Mesothelial cell of epicardium (in vitro differentiated cells): ENCODE results near the gene LRP2BP. TPM values are rescaled to one million over a fixed set of nuclear protein-coding genes. Genes with fewer than 3 reads are reported as not detected.

Experiments
- DNase-seq, 2 experiments: peaks; one replicate each; pipeline ENCODE4 v3.0.0; 2021; ENCODE audit warnings: low spot score in 2 of 2; ENCODE audit not compliant: unreplicated experiment in 2 of 2
- H3K27ac Mint-ChIP-seq: 2 replicates; pipeline ENCODE4 v1.8.0; 2021; ENCODE audit warnings: mixed read lengths
- H3K27me3 Mint-ChIP-seq: 2 replicates; pipeline ENCODE4 v1.8.0; 2021; ENCODE audit warnings: low read depth, mixed read lengths
- H3K36me3 Mint-ChIP-seq: 2 replicates; pipeline ENCODE4 v1.8.0; 2021; ENCODE audit warnings: mixed read lengths
- H3K4me1 Mint-ChIP-seq: 2 replicates; pipeline ENCODE4 v1.8.0; 2021; ENCODE audit warnings: mixed read lengths
- H3K4me3 Mint-ChIP-seq: 2 replicates; pipeline ENCODE4 v1.8.0; 2021; ENCODE audit warnings: mild to moderate bottlenecking, moderate library complexity, mixed read lengths
- H3K9me3 Mint-ChIP-seq: 2 replicates; pipeline ENCODE4 v1.8.0; 2021; ENCODE audit warnings: mixed read lengths
- total RNA-seq: library from RNA; stranded (reverse); gene quantifications from 3 replicates; pipeline ENCODE4 v1.2.1, GENCODE V29; 2021
- TF ChIP-seq, protein P1 (sequence below): fragments of 200-600 bp; sonication (generic); IDR thresholded peaks from one replicate; pipeline ENCODE4 v1.5.0; 2021; ENCODE audit warnings: antibody characterized with exemption; ENCODE audit not compliant: unreplicated experiment

The LRP2BP gene
- total RNA-seq, 1 donor from 2014 or later = 1.6 TPM

GRCh38 chr4:185398618-185399017 lies 2.9 kb upstream of the LRP2BP start:
- peaks cover 27% of the 10 kb centered on the region for H3K4me1 Mint-ChIP-seq
- H3K36me3 Mint-ChIP-seq = peaks cover 25% of the 10 kb centered on the region
- no peak overlapping the region for H3K4me3 Mint-ChIP-seq
- TF ChIP-seq, protein P1, sequence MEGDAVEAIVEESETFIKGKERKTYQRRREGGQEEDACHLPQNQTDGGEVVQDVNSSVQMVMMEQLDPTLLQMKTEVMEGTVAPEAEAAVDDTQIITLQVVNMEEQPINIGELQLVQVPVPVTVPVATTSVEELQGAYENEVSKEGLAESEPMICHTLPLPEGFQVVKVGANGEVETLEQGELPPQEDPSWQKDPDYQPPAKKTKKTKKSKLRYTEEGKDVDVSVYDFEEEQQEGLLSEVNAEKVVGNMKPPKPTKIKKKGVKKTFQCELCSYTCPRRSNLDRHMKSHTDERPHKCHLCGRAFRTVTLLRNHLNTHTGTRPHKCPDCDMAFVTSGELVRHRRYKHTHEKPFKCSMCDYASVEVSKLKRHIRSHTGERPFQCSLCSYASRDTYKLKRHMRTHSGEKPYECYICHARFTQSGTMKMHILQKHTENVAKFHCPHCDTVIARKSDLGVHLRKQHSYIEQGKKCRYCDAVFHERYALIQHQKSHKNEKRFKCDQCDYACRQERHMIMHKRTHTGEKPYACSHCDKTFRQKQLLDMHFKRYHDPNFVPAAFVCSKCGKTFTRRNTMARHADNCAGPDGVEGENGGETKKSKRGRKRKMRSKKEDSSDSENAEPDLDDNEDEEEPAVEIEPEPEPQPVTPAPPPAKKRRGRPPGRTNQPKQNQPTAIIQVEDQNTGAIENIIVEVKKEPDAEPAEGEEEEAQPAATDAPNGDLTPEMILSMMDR = no peak
- H3K27ac Mint-ChIP-seq = no peak overlapping the region
- no peaks in the 10 kb centered on the region for H3K9me3 Mint-ChIP-seq
- H3K27me3 Mint-ChIP-seq = no peaks in the 10 kb centered on the region
- DNase-seq = no peak

DNA sequence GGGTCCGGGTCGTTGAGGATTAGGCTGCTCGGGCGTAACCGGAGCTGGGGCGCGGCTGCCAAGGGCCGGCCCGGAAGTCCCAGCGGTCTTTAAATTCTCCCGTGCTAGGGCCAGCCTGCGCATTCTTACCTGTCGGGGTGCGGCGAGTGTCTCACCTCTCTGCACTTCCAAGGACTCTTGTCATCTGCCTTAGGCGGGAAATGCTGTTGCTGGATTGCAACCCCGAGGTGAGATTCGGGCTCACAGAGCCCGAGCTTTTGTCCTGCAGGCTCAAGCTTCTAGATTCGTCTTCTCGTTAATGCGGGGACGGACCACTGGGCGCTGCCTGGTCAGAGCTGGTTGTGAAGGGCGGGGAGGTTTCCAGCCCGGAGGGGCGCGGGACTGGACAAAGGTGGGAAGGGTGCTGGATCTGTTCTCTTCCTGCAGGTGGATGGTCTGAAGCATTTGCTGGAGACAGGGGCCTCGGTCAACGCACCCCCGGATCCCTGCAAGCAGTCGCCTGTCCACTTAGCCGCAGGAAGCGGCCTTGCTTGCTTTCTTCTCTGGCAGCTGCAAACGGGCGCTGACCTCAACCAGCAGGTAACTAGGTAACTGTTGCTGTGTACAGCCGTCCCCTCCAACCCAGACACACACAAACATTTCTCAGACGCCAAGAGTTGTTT lies 1.1 kb upstream of the LRP2BP start, which contains the start of gene ANKRD37:
Gene ANKRD37, plus strand, starts transcription at position 118 of the 662 bp plus-strand sequence. Its CDS starts 83 bp downstream, at position 201.
- Mint-ChIP-seq H3K27ac (peak within 1 kb of the TSS; percentile 96), H3K9me3 (peaks cover 3% of the 10 kb centered on the region), H3K36me3 (peaks cover 15% of the 10 kb centered on the region), H3K27me3 (no peaks in the 10 kb centered on the region), H3K4me1 (peaks cover 27% of the 10 kb centered on the region), H3K4me3 (peak within 1 kb of the TSS; percentile 81)
- DNase-seq = peak in 1 of 2 experiments; percentile 21
- TF ChIP-seq, protein P1 = no peak

- Mint-ChIP-seq H3K4me1 (peaks cover 27% of the 10 kb centered on the region), H3K36me3 (peaks cover 16% of the 10 kb centered on the region), H3K4me3 (peak overlapping the region; percentile 81), H3K9me3 (peaks cover 9% of the 10 kb centered on the region), H3K27ac (peak overlapping the region; percentile 96), H3K27me3 (no peaks in the 10 kb centered on the region)
- TF ChIP-seq, protein P1 = no peak
- peak; percentile 91 to 96 for DNase-seq
Observed at GRCh38 chr4:185395956-185396723, 416 bp upstream of the LRP2BP start.

DNA sequence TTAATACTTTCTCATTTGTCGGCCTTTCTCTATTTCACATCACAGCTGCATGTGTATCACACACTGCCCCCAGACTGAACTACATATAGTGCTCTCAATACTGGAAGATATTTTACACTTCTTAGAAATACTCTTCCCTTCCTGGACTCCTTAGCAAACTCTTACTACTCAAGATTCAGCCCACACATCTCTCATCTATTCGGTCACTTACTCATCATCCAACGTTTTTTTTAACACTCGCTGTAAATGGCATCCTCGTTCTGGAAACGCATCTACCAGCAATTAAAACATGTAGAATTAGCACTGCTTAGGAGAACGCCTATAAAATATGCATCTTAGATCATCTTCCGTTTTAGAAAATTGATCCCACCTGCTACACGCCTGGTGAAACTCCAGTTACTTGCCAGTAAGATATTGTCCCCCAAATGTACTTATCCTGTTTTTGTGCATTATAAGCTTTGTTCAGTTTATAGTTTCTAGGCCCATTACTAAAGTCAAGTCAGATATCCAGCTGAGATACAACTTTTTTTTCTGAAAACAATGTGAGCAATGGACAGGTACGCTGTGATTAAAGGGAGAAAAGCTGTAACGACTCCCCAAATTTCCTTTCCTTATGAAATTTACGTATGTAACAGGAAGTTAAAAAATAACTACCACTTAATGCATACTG lies 1.0 kb downstream of the LRP2BP start:
- H3K27me3 Mint-ChIP-seq = no peaks in the 10 kb centered on the region
- peak overlapping the region; percentile 74 for H3K4me3 Mint-ChIP-seq
- TF ChIP-seq, protein P1 = no peak
- peaks cover 5% of the 10 kb centered on the region for H3K36me3 Mint-ChIP-seq
- peaks cover 9% of the 10 kb centered on the region for H3K9me3 Mint-ChIP-seq
- DNase-seq = no peak
- H3K4me1 Mint-ChIP-seq = peaks cover 27% of the 10 kb centered on the region
- H3K27ac Mint-ChIP-seq = peak overlapping the region; percentile 52

DNA sequence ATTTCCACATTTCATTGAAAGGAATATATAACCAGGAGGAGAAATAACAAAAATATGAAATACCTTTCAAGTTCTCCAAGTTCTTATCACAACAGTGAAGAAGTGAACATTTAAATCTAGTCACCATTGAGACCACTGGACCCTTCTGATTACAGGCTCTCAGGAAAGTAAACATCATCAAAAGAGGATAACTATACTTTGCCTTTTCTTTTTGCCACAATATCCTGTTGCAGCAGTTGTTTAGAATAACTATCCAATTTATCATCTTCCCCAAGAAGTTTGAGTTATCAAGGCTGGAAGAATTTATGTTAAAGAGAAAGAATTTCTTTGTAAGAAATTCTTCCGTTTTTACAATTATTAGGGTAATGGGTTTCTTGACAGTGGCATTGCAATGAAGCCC lies 3.6 kb downstream of the LRP2BP start:
- peaks cover 9% of the 10 kb centered on the region for H3K9me3 Mint-ChIP-seq
- TF ChIP-seq, protein P1 = no peak
- no peak for DNase-seq
- H3K4me1 Mint-ChIP-seq = peaks cover 20% of the 10 kb centered on the region
- no peaks in the 10 kb centered on the region for H3K27me3 Mint-ChIP-seq
- H3K4me3 Mint-ChIP-seq = no peak overlapping the region
- no peak overlapping the region for H3K27ac Mint-ChIP-seq
- peaks cover 2% of the 10 kb centered on the region for H3K36me3 Mint-ChIP-seq
